GM21423 (cell line): Measurements from ENCODE around the gene CKS1B.

Experiments
- ATAC-seq: cut with Tn5 transposase; IDR thresholded peaks from one replicate; pipeline ENCODE4 v1.9.1; 2021; ENCODE audit warnings: mild to moderate bottlenecking, moderate library complexity; ENCODE audit not compliant: unreplicated experiment

The CKS1B gene

GRCh38 chr1:154974102-154974807 lies at the start of gene CKS1B:
CKS1B (plus strand) TSS chr1:154974681; CDS start chr1:154974746, 65 bp downstream.
- peak; percentile 80 for ATAC-seq

GRCh38 chr1:154925335-154926170 lies 48.9 kb upstream of the CKS1B start:
- no peak for ATAC-seq

- no peak for ATAC-seq
These were observed 48.3 kb upstream of the CKS1B start for GRCh38 chr1:154926201-154926600.

GRCh38 chr1:154931940-154932487 lies 42.5 kb upstream of the CKS1B start:
- no peak for ATAC-seq

GRCh38 chr1:154934358-154934948 lies 40.0 kb upstream of the CKS1B start:
- ATAC-seq: no peak

GRCh38 chr1:154935749-154936554 lies 38.5 kb upstream of the CKS1B start:
- no peak for ATAC-seq

GRCh38 chr1:154936555-154937084 lies 37.9 kb upstream of the CKS1B start, which contains the start of gene PMVK:
PMVK (minus strand) TSS chr1:154936719; CDS start chr1:154936685, 34 bp downstream.
- ATAC-seq: peak; percentile 68

GRCh38 chr1:154937085-154937987 lies 37.1 kb upstream of the CKS1B start:
- peak; percentile 61 for ATAC-seq

GRCh38 chr1:154937988-154938386 lies 36.5 kb upstream of the CKS1B start:
- no peak for ATAC-seq

- ATAC-seq: no peak
These were observed 35.7 kb upstream of the CKS1B start for GRCh38 chr1:154938604-154939399.

- no peak for ATAC-seq
These were observed 34.3 kb upstream of the CKS1B start for GRCh38 chr1:154940213-154940560.

- ATAC-seq: no peak
These were observed 33.8 kb upstream of the CKS1B start for GRCh38 chr1:154940651-154941194.

- no peak for ATAC-seq
These were observed 33.0 kb upstream of the CKS1B start for GRCh38 chr1:154941333-154942013.

- ATAC-seq: no peak
These were observed 30.7 kb upstream of the CKS1B start for GRCh38 chr1:154943649-154944400.

GRCh38 chr1:154944401-154945159 lies 29.9 kb upstream of the CKS1B start:
- ATAC-seq: no peak
